HepG2 (cell line): ENCODE data around the gene LBX2. TPM values are rescaled to one million over a fixed set of nuclear protein-coding genes. Genes with fewer than 3 reads are reported as not detected.

ENCODE experiments used
- ASH2L ChIP-seq: fragments of 300-600, 200-600 bp; sonication (generic); IDR thresholded peaks from 2 replicates; pipeline ENCODE4 v1.7.0; 2017; ENCODE audit warnings: low read depth, mild to moderate bottlenecking, moderate library complexity, mixed read lengths, low read length; ENCODE audit not compliant: insufficient read length
- BCL6 ChIP-seq: IDR thresholded peaks from 2 replicates; pipeline ENCODE4 v1.6.1; 2016; ENCODE audit warnings: missing genetic modification reagents, missing compliant biosample characterization
- ELK4 ChIP-seq: sonication (generic); formaldehyde crosslinking; IDR thresholded peaks from 2 replicates; pipeline ENCODE4 v1.9.0; 2021; ENCODE audit warnings: missing genetic modification reagents, borderline replicate concordance
- EZH2 ChIP-seq: conservative IDR thresholded peaks from 2 replicates; pipeline ENCODE4 v1.6.1; 2012; ENCODE audit warnings: mild to moderate bottlenecking, low read depth, low read length, moderate library complexity
- HOXD1 ChIP-seq: sonication (generic); formaldehyde crosslinking; IDR thresholded peaks from 2 replicates; pipeline ENCODE4 v1.5.0; 2020; ENCODE audit warnings: missing genetic modification reagents
- MED13 ChIP-seq: sonication (generic); formaldehyde crosslinking; IDR thresholded peaks from 2 replicates; pipeline ENCODE4 v1.5.0; 2020; ENCODE audit warnings: missing genetic modification reagents
- MIER2 ChIP-seq: IDR thresholded peaks from 2 replicates; pipeline ENCODE4 v1.6.1; 2016; ENCODE audit warnings: missing biosample characterization, missing genetic modification reagents
- RBFOX2 ChIP-seq: fragments of 200-400 bp; formaldehyde crosslinking; IDR thresholded peaks from 2 replicates; pipeline ENCODE4 v1.6.1; 2017; ENCODE audit warnings: low read depth, mild to moderate bottlenecking, low read length
- SNAI1 ChIP-seq: sonication (generic); formaldehyde crosslinking; IDR thresholded peaks from 2 replicates; pipeline ENCODE4 v1.5.0; 2020; ENCODE audit warnings: mild to moderate bottlenecking, missing genetic modification reagents, borderline replicate concordance
- TEF ChIP-seq: sonication (generic); formaldehyde crosslinking; IDR thresholded peaks from 2 replicates; pipeline ENCODE4 v1.5.0; 2020; ENCODE audit warnings: missing genetic modification reagents
- ZBTB3 ChIP-seq: sonication (generic); formaldehyde crosslinking; IDR thresholded peaks from 2 replicates; pipeline ENCODE4 v1.4.0; 2020; ENCODE audit warnings: low read depth, mild to moderate bottlenecking, moderate library complexity, missing genetic modification reagents, borderline replicate concordance
- ZBTB33 ChIP-seq: sonication (generic); formaldehyde crosslinking; IDR thresholded peaks from 2 replicates; pipeline ENCODE4 v1.4.0; 2020; ENCODE audit warnings: missing genetic modification reagents
- ZNF205 ChIP-seq: IDR thresholded peaks from 2 replicates; pipeline ENCODE4 v1.6.1; 2018; ENCODE audit warnings: missing biosample characterization, missing genetic modification reagents
- ZNF256 ChIP-seq: sonication (generic); formaldehyde crosslinking; conservative IDR thresholded peaks from 2 replicates; pipeline ENCODE4 v1.4.0; 2020; ENCODE audit warnings: missing genetic modification reagents
- ZNF552 ChIP-seq: sonication (generic); formaldehyde crosslinking; IDR thresholded peaks from 2 replicates; pipeline ENCODE4 v1.9.0; 2022; ENCODE audit warnings: missing genetic modification reagents, mild to moderate bottlenecking, borderline replicate concordance
- ZNF773 ChIP-seq: sonication (generic); formaldehyde crosslinking; IDR thresholded peaks from 2 replicates; pipeline ENCODE4 v1.4.0; 2020; ENCODE audit warnings: missing genetic modification reagents, borderline replicate concordance
- ZXDC ChIP-seq: sonication (generic); formaldehyde crosslinking; IDR thresholded peaks from 2 replicates; pipeline ENCODE4 v1.5.0; 2020; ENCODE audit warnings: mild to moderate bottlenecking, missing genetic modification reagents
- polyA plus RNA-seq, 8 experiments: library from polyadenylated mRNA; depleted of rRNA in 3 of 8; stranded (reverse) in 7 of 8; unstranded in 1 of 8; fragments of >200 nt; fragmentation: Illumina TruSeq in 4 of 8; extraction: Trizol in 4 of 8; gene quantifications; 2 replicates each; pipeline versions ENCODE4 v1.2.1 to v1.2.3, GENCODE V29; 2011 to 2016; ENCODE audit warnings: low read depth in 4 of 8, missing spikeins in 1 of 8, mixed read lengths in 1 of 8; ENCODE audit not compliant: insufficient read depth in 1 of 8
- total RNA-seq, 5 experiments: library from RNA; depleted of rRNA; stranded (reverse); fragments of >200 nt; fragmentation: Illumina TruSeq; extraction: Trizol; gene quantifications; 2 replicates each; pipeline ENCODE4 v1.2.3, GENCODE V29; 2016; ENCODE audit warnings: low read depth in 1 of 5

Gene LBX2
- total and polyA plus RNA-seq, 2 of the 13 experiments (the other 11 are each of a cell fraction or from before 2014, with no cell fraction given): 6.4 to 8.1 TPM

GRCh38 chr2:74488643-74489481, 10.5 kb downstream of the LBX2 start (continued):
- TF ChIP-seq ELK4 (CRISPR knock-in tag) (no peak), ZBTB3 (CRISPR knock-in tag) (no peak), SNAI1 (CRISPR knock-in tag) (no peak), TEF (no peak), BCL6 (CRISPR knock-in tag) (peak; percentile 88), ZBTB33 (CRISPR knock-in tag) (no peak; the same call in 1 of the 2 replicates), ZNF773 (CRISPR knock-in tag) (no peak), MIER2 (CRISPR knock-in tag) (peak; percentile 75; the same call in 1 of the 2 replicates), HOXD1 (no peak), MED13 (CRISPR knock-in tag) (no peak; the same call in 1 of the 2 replicates), ZXDC (CRISPR knock-in tag) (no peak), ZNF256 (0 out of 2 replicates have a peak, but pooled peaks have one; percentile 84), EZH2 (no peak), ASH2L (peak; percentile 69), ZNF552 (CRISPR knock-in tag) (no peak; the same call in 1 of the 2 replicates), ZNF205 (CRISPR knock-in tag) (peak; percentile 79; the same call in 1 of the 2 replicates), RBFOX2 (0 out of 2 replicates have a peak, but pooled peaks have one; percentile 5)
